Smooth muscle cell (in vitro differentiated cells): ENCODE data around the gene PTGER2. TPM values are rescaled to one million over a fixed set of nuclear protein-coding genes. Genes with fewer than 3 reads are reported as not detected.

Experiments used
- DNase-seq: peaks from one replicate; lab custom pipeline; 2025; ENCODE audit not compliant: unreplicated experiment; lab: John Stamatoyannopoulos, UW
- H2AFZ ChIP-seq: fragments of 200-600 bp; sonication (generic); 2 replicates; pipeline ENCODE4 v1.6.0; 2016; ENCODE audit warnings: antibody characterized with exemption, low read depth, mild to moderate bottlenecking
- H3F3A ChIP-seq: fragments of 200-600 bp; sonication (generic); 2 replicates; pipeline ENCODE4 v1.6.0; 2017; ENCODE audit warnings: antibody characterized with exemption, low read depth
- H3K27ac ChIP-seq: fragments of 200-600 bp; sonication (generic); 2 replicates; pipeline ENCODE4 v1.5.1; 2016; ENCODE audit warnings: low read depth, mild to moderate bottlenecking
- H3K27me3 ChIP-seq: fragments of 200-600 bp; sonication (generic); 2 replicates; pipeline ENCODE4 v1.6.1; 2016; ENCODE audit warnings: low read depth, mild to moderate bottlenecking
- H3K36me3 ChIP-seq: fragments of 200-600 bp; sonication (generic); 2 replicates; pipeline ENCODE4 v1.5.1; 2016; ENCODE audit warnings: low read depth
- H3K4me1 ChIP-seq: fragments of 200-600 bp; sonication (generic); 2 replicates; pipeline ENCODE4 v1.5.1; 2016; ENCODE audit warnings: low read depth
- H3K4me2 ChIP-seq: fragments of 200-600 bp; sonication (generic); 2 replicates; pipeline ENCODE4 v1.6.0; 2016; ENCODE audit warnings: mild to moderate bottlenecking
- H3K4me3 ChIP-seq: fragments of 200-600 bp; sonication (generic); 2 replicates; pipeline ENCODE4 v1.5.1; 2016; ENCODE audit warnings: mild to moderate bottlenecking
- H3K79me2 ChIP-seq: fragments of 200-600 bp; sonication (generic); 2 replicates; pipeline ENCODE4 v1.6.0; 2016; ENCODE audit warnings: low read depth, mild to moderate bottlenecking
- H3K9ac ChIP-seq: fragments of 200-600 bp; sonication (generic); 2 replicates; pipeline ENCODE4 v1.6.0; 2016; ENCODE audit warnings: low read depth
- H3K9me3 ChIP-seq: fragments of 200-600 bp; sonication (generic); replicated peaks from 2 replicates; pipeline ENCODE4 v1.5.1; 2016; ENCODE audit warnings: low read depth
- H4K20me1 ChIP-seq: fragments of 200-600 bp; sonication (generic); 2 replicates; pipeline ENCODE4 v1.6.0; 2016; ENCODE audit warnings: low read depth
- WGBS: methylation state at CpG from one replicate; pipeline ENCODE4 v1.1.7; 2016; ENCODE audit warnings: low lambda C conversion rate; 5-methylcytosine and 5-hydroxymethylcytosine counted together
- polyA plus RNA-seq: library from polyadenylated mRNA; unstranded; fragments of >200 nt; fragmentation: Nextera tagmentation; extraction: Ambion mirVana; gene quantifications from 2 replicates; pipeline ENCODE4 v1.2.1, GENCODE V29; 2016
- total RNA-seq: library from RNA; depleted of rRNA; stranded (reverse); fragments of >200 nt; gene quantifications from 2 replicates; pipeline ENCODE4 v1.2.3, GENCODE V29; 2014
- TF ChIP-seq, protein P1 (sequence below): fragments of 200-600 bp; sonication (generic); IDR thresholded peaks from 2 replicates; pipeline ENCODE4 v1.5.1; 2017; ENCODE audit warnings: borderline replicate concordance, mild to moderate bottlenecking, antibody characterized with exemption; ENCODE audit not compliant: insufficient read depth, poor library complexity, severe bottlenecking

The PTGER2 gene
- total and polyA plus RNA-seq, 2 experiments from 2014 or later: 24.6 to 36.4 TPM

DNA sequence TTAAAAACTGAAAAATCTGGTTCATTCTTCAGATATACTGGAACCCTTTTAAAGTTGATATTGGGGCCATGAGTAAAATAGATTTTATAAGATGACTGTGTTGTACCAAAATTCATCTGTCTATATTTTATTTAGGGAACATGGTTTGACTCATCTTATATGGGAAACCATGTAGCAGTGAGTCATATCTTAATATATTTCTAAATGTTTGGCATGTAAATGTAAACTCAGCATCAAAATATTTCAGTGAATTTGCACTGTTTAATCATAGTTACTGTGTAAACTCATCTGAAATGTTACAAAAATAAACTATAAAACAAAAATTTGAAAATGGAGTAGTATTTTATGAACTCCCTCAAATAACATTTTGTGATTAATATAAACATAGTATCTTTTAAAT is 14.2 kb downstream of the PTGER2 start:
- Histone ChIP-seq H3K36me3 (no peaks in the 10 kb centered on the region), H3K27me3 (no peaks in the 10 kb centered on the region), H3K4me1 (no peaks in the 10 kb centered on the region), H3K9me3 (no peaks in the 10 kb centered on the region), H2AFZ (no peak overlapping the region), H4K20me1 (no peaks in the 10 kb centered on the region), H3K27ac (no peak overlapping the region), H3K4me2 (peak overlapping the region; percentile 36), H3K4me3 (no peak overlapping the region), H3F3A (no peaks in the 10 kb centered on the region), H3K79me2 (no peaks in the 10 kb centered on the region), H3K9ac (no peak overlapping the region)
- no peak for DNase-seq
- TF ChIP-seq, protein P1, sequence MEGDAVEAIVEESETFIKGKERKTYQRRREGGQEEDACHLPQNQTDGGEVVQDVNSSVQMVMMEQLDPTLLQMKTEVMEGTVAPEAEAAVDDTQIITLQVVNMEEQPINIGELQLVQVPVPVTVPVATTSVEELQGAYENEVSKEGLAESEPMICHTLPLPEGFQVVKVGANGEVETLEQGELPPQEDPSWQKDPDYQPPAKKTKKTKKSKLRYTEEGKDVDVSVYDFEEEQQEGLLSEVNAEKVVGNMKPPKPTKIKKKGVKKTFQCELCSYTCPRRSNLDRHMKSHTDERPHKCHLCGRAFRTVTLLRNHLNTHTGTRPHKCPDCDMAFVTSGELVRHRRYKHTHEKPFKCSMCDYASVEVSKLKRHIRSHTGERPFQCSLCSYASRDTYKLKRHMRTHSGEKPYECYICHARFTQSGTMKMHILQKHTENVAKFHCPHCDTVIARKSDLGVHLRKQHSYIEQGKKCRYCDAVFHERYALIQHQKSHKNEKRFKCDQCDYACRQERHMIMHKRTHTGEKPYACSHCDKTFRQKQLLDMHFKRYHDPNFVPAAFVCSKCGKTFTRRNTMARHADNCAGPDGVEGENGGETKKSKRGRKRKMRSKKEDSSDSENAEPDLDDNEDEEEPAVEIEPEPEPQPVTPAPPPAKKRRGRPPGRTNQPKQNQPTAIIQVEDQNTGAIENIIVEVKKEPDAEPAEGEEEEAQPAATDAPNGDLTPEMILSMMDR: no peak

DNA sequence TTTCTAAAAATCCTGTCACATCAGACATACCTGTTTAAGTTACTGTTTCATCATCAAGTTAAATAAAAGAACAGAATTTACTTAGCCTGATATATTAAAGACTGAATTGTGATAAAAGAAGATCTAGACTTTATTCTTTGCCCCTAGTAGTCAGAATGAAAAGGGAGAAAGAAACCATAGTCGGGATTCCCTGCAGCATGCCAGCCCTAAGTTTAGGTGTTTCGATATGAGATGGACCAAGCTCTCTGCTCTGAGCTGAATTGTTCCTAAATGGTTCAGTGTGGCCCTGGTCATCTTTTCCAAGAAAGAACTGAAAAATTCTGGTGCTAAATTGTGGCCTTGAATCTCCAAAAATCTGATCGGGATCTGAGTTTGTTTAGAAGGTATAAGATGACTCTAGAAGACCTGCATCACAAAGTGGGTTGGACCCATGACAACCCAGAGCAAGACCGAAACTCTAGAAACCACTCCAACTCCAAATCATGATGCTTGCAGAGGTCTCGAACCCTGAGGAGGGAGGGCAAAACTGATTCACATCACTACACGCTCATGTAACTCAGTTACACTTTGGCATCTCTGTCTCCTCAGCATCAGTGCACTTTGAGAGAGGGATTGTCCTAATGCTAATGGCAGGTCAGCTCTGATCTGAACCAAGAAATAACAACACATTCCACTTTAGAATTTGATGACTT is 15.7 kb downstream of the PTGER2 start:
- Histone ChIP-seq H3K4me2 (no peak overlapping the region), H3F3A (no peaks in the 10 kb centered on the region), H3K27me3 (no peaks in the 10 kb centered on the region), H2AFZ (no peak overlapping the region), H3K4me1 (no peaks in the 10 kb centered on the region), H3K4me3 (no peak overlapping the region), H3K9me3 (no peaks in the 10 kb centered on the region), H3K27ac (no peak overlapping the region), H3K79me2 (no peaks in the 10 kb centered on the region), H3K36me3 (no peaks in the 10 kb centered on the region), H4K20me1 (no peaks in the 10 kb centered on the region), H3K9ac (no peak overlapping the region)
- TF ChIP-seq, protein P1: no peak
- 74% methylated on average over 6 of the region's 6 CpGs for WGBS
- DNase-seq: no peak

DNA sequence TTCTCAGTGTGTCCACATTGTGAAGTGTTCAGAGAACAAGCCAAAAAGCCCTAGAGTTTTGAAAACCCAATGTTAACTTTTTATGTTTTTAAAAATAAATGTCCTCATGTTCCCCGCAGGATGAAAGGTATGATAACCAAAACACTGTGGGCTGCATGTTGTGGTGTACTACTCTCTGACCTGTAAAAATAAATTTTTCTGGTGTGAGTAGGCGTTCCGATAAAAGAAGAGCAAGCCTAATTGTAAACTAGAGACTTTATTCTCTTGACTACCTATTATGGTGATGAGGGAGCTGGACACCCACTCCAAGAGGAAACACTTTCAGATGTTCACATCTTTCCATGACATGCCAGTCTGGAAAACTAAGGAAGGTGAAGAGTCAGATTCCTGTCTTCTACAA is 18.2 kb downstream of the PTGER2 start:
- WGBS: 90% methylated on average over 3 of the region's 3 CpGs
- H2AFZ ChIP-seq: no peak overlapping the region
- H3K4me3 ChIP-seq: no peak overlapping the region
- no peaks in the 10 kb centered on the region for H3K36me3 ChIP-seq
- no peaks in the 10 kb centered on the region for H3K4me1 ChIP-seq
- H3F3A ChIP-seq: no peaks in the 10 kb centered on the region
- TF ChIP-seq, protein P1: no peak
- no peak overlapping the region for H3K27ac ChIP-seq
- H3K27me3 ChIP-seq: no peaks in the 10 kb centered on the region
- DNase-seq: no peak
- H4K20me1 ChIP-seq: no peaks in the 10 kb centered on the region
- no peaks in the 10 kb centered on the region for H3K79me2 ChIP-seq
- H3K4me2 ChIP-seq: no peak overlapping the region
- H3K9ac ChIP-seq: no peak overlapping the region
- H3K9me3 ChIP-seq: no peaks in the 10 kb centered on the region

DNA sequence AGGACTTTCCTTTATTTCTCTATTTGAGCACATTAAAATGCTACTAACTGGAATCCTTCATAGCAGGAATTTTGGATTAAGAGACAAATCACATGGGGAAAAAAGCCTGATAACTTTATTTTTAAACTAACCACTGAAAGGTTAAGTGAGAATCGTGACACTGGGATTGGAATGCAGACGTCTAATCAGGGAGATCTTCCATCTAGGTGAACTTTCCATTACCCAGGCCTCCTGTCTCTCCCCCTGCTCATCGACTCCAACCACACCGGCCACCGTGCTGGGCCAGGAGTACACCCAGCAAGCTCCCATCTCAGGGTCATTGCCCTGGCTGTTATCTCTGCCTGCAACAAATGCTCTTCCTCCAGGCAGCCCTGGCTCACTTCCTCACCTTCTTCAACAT is 19.0 kb downstream of the PTGER2 start:
- H3K4me2 ChIP-seq: no peak overlapping the region
- H3K79me2 ChIP-seq: no peaks in the 10 kb centered on the region
- DNase-seq: no peak
- no peaks in the 10 kb centered on the region for H3K36me3 ChIP-seq
- H3K4me1 ChIP-seq: peaks cover 2% of the 10 kb centered on the region
- no peak overlapping the region for H3K27ac ChIP-seq
- H3K27me3 ChIP-seq: no peaks in the 10 kb centered on the region
- 69% methylated on average over 5 of the region's 5 CpGs for WGBS
- H3K9me3 ChIP-seq: no peaks in the 10 kb centered on the region
- no peak overlapping the region for H2AFZ ChIP-seq
- H3K9ac ChIP-seq: no peak overlapping the region
- H4K20me1 ChIP-seq: no peaks in the 10 kb centered on the region
- TF ChIP-seq, protein P1: no peak
- no peaks in the 10 kb centered on the region for H3F3A ChIP-seq
- H3K4me3 ChIP-seq: no peak overlapping the region
